Heart left ventricle (tissue), 13 donors: ENCODE data around the gene GRIK1.

Experiments
- POLR2A ChIP-seq, 2 donors: fragments of 450-650 bp; IDR thresholded peaks; one replicate each; pipeline ENCODE4 v1.6.1; 2017; ENCODE audit warnings: antibody characterized with exemption in 2 of 2, mild to moderate bottlenecking in 2 of 2, moderate library complexity in 2 of 2
- TF ChIP-seq, protein P1 (sequence below), 12 donors: fragments of 200-600 bp; sonication (generic) in 4 of 12; IDR thresholded peaks; one replicate each; pipeline versions ENCODE4 v1.5.0 to v1.8.0; 2018 to 2022; ENCODE audit warnings: antibody characterized with exemption in 12 of 12, mild to moderate bottlenecking in 5 of 12
- donor health status: ischemic (EF 13 %, LVEDD 7.1; RV severe dilation, severe dysfunction).
- donor health status: DM: no; HTN: yes; CAD: no.
- donor health status: DM: no; HTN: no; CAD: no.
- donor health status: ischemic (EF 25% LVEDD 6.9; RV normal size, moderate dysfunction).
- donor health status: ischemic (EF 25% LVEDD 5.7; RV mildly dilated, moderate dysfunction).
- donor health status: ischemic (EF 35%, LVEDD 5.7; RV mildly dilated, moderate dysfunction).
- donor health status: nonischemic (EF 11% LVEDD 7.7; RV severe dilation, severe dysfunction).
- donor health status: DM: yes; HTN: yes; CAD: no.
- donor health status: PGD.
- donor health status: ischemic (EF 29% LVEDD 5.4; RV normal size, mild dysfunction).
- donor health status: nonischemic (EF 23%, LVEDD 6.1; RV moderate dilation, normal function).

DNA sequence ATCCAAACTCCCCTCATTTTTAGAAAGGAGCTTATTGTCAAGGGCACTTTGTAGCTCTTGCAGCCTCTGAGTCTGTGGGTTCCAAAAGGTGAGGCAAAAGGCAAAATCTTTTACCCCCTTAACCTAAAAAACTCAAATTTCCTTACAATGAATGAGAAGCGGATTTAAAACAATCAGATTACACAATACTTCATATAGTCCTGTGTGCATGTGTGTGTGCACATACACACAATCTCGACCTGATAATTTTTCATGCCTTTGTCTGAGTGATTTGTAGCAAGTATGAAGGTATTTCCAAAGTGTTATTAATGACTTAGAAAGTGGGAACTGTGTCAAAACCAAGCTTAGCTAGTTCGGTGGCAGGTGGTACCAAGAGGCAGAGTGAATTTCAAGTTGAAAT lies 42.9 kb downstream of the GRIK1 start:
- TF ChIP-seq, protein P1, sequence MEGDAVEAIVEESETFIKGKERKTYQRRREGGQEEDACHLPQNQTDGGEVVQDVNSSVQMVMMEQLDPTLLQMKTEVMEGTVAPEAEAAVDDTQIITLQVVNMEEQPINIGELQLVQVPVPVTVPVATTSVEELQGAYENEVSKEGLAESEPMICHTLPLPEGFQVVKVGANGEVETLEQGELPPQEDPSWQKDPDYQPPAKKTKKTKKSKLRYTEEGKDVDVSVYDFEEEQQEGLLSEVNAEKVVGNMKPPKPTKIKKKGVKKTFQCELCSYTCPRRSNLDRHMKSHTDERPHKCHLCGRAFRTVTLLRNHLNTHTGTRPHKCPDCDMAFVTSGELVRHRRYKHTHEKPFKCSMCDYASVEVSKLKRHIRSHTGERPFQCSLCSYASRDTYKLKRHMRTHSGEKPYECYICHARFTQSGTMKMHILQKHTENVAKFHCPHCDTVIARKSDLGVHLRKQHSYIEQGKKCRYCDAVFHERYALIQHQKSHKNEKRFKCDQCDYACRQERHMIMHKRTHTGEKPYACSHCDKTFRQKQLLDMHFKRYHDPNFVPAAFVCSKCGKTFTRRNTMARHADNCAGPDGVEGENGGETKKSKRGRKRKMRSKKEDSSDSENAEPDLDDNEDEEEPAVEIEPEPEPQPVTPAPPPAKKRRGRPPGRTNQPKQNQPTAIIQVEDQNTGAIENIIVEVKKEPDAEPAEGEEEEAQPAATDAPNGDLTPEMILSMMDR (IDR thresholded peaks at IDR 0.05), result no peak
- no peak for TF ChIP-seq POLR2A (IDR thresholded peaks at IDR 0.05)
